ENCODE measurements around the gene NSRP1. TPM values are rescaled to one million over a fixed set of nuclear protein-coding genes. Genes with fewer than 3 reads are reported as not detected.
"Not testable (repeated sequence)": the region's sequence is repeated elsewhere in the genome, so short reads cannot be mapped to it uniquely, and the experiment has no call there.

The NSRP1 gene
- total RNA-seq, 2 donors from 2014 or later = 28.5 to 35.6 TPM

GRCh38 chr17:30197416-30197815, 80.8 kb downstream of the NSRP1 start:
- H3K36me3 Mint-ChIP-seq (ENCODE audit: low read depth) = no peaks in the 10 kb centered on the region
- H3K4me3 Mint-ChIP-seq = no peak overlapping the region
- Histone ChIP-seq H3K36me3 (ENCODE audit: control insufficient read depth, insufficient read depth, low read length) (no peaks in the 10 kb centered on the region), H3K27ac (ENCODE audit: low read depth, low read length) (no peak overlapping the region), H3K4me3 (ENCODE audit: low read length) (no peak overlapping the region), H3K9me3 (ENCODE audit: control insufficient read depth, low read length) (no peaks in the 10 kb centered on the region), H3K27me3 (ENCODE audit: control insufficient read depth, insufficient read depth, low read length, poor library complexity, severe bottlenecking) (no peaks in the 10 kb centered on the region), H3K4me1 (ENCODE audit: control insufficient read depth, insufficient read depth, low read length) (no peaks in the 10 kb centered on the region), H3K9ac (ENCODE audit: extremely low read depth, low read length, poor library complexity, severe bottlenecking) (no peak overlapping the region)
- H3K4me1 Mint-ChIP-seq = no peaks in the 10 kb centered on the region
- TF ChIP-seq, protein P1, sequence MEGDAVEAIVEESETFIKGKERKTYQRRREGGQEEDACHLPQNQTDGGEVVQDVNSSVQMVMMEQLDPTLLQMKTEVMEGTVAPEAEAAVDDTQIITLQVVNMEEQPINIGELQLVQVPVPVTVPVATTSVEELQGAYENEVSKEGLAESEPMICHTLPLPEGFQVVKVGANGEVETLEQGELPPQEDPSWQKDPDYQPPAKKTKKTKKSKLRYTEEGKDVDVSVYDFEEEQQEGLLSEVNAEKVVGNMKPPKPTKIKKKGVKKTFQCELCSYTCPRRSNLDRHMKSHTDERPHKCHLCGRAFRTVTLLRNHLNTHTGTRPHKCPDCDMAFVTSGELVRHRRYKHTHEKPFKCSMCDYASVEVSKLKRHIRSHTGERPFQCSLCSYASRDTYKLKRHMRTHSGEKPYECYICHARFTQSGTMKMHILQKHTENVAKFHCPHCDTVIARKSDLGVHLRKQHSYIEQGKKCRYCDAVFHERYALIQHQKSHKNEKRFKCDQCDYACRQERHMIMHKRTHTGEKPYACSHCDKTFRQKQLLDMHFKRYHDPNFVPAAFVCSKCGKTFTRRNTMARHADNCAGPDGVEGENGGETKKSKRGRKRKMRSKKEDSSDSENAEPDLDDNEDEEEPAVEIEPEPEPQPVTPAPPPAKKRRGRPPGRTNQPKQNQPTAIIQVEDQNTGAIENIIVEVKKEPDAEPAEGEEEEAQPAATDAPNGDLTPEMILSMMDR (conservative IDR thresholded peaks at IDR 0.05) = no peak
- H3K27ac Mint-ChIP-seq = no peak overlapping the region
- H3K9me3 Mint-ChIP-seq = no peaks in the 10 kb centered on the region
- H3K27me3 Mint-ChIP-seq (ENCODE audit: insufficient read depth) = no peaks in the 10 kb centered on the region
- WGBS, 2 experiments (ENCODE audit: insufficient coverage in 1 of 2, insufficient read length in 1 of 2) = 94 to 96% methylated on average over 3 to 4 of the region's 4 CpGs
- no peak for DNase-seq

DNA sequence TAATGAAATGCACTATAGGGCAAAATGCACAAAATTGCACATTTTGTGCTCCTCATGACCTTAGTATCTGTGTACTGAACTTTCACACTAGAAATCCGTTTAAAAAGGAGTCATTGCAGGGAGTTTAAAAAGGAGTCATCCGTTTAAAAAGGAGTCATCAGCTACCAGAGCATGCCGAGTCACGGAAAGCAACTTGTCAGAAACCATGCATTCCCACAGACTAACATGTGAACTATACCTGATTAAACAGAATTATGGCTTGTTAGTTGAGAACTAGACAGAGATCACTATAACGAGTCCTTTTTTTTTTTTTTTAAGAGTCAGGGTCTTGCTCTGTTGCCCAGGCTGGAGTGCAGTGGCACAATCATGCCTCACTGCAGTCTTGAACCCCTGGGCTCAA, 83.0 kb downstream of the NSRP1 start:
- Histone ChIP-seq H3K9me3 (ENCODE audit: control insufficient read depth, low read length) (no peaks in the 10 kb centered on the region), H3K4me3 (ENCODE audit: low read length) (no peak overlapping the region), H3K36me3 (ENCODE audit: control insufficient read depth, insufficient read depth, low read length) (no peaks in the 10 kb centered on the region), H3K4me1 (ENCODE audit: control insufficient read depth, insufficient read depth, low read length) (no peaks in the 10 kb centered on the region), H3K27ac (ENCODE audit: low read depth, low read length) (no peak overlapping the region), H3K9ac (ENCODE audit: extremely low read depth, low read length, poor library complexity, severe bottlenecking) (no peak overlapping the region), H3K27me3 (ENCODE audit: control insufficient read depth, insufficient read depth, low read length, poor library complexity, severe bottlenecking) (no peaks in the 10 kb centered on the region)
- Mint-ChIP-seq H3K4me1 (no peaks in the 10 kb centered on the region), H3K36me3 (ENCODE audit: low read depth) (no peaks in the 10 kb centered on the region), H3K4me3 (no peak overlapping the region), H3K27ac (no peak overlapping the region), H3K27me3 (ENCODE audit: insufficient read depth) (no peaks in the 10 kb centered on the region), H3K9me3 (no peaks in the 10 kb centered on the region)
- TF ChIP-seq, protein P1 (conservative IDR thresholded peaks at IDR 0.05) = no peak
- 85 to 95% methylated on average over 3 to 5 of the region's 5 CpGs for WGBS, 2 experiments (ENCODE audit: insufficient coverage in 1 of 2, insufficient read length in 1 of 2)
- DNase-seq = no peak

DNA sequence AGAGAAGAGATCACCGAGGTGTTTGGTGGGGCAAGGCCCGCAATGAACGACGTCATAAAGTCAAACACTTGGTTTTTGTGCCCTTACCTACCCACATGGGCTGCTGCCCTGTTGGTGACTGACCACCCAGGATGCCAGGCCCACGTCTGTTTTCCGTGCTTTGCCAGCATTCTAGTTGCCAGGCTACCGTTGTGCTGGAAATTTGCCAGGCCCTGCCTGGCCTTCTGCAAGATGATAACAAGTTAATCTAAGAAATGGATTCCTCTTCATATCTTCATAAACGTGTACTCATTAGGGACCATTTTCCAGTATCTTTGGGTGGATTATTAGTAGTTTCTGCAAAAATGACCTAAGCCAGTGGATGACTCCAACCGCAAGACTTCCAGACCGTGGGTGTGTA, 83.5 kb downstream of the NSRP1 start:
- no peak overlapping the region for H3K4me3 Mint-ChIP-seq
- H3K27ac Mint-ChIP-seq = no peak overlapping the region
- H3K9ac ChIP-seq (ENCODE audit: extremely low read depth, low read length, poor library complexity, severe bottlenecking) = no peak overlapping the region
- H3K9me3 Mint-ChIP-seq = no peaks in the 10 kb centered on the region
- TF ChIP-seq, protein P1 (conservative IDR thresholded peaks at IDR 0.05) = no peak
- H3K4me3 ChIP-seq (ENCODE audit: low read length) = no peak overlapping the region
- no peaks in the 10 kb centered on the region for H3K36me3 ChIP-seq (ENCODE audit: control insufficient read depth, insufficient read depth, low read length)
- no peaks in the 10 kb centered on the region for H3K27me3 Mint-ChIP-seq (ENCODE audit: insufficient read depth)
- H3K4me1 Mint-ChIP-seq = no peaks in the 10 kb centered on the region
- H3K27ac ChIP-seq (ENCODE audit: low read depth, low read length) = no peak overlapping the region
- no peaks in the 10 kb centered on the region for H3K36me3 Mint-ChIP-seq (ENCODE audit: low read depth)
- no peaks in the 10 kb centered on the region for H3K4me1 ChIP-seq (ENCODE audit: control insufficient read depth, insufficient read depth, low read length)
- no peaks in the 10 kb centered on the region for H3K9me3 ChIP-seq (ENCODE audit: control insufficient read depth, low read length)
- WGBS, 2 experiments (ENCODE audit: insufficient coverage in 1 of 2, insufficient read length in 1 of 2) = 88 to 96% methylated on average over 4 to 10 of the region's 10 CpGs
- no peak for DNase-seq
- H3K27me3 ChIP-seq (ENCODE audit: control insufficient read depth, insufficient read depth, low read length, poor library complexity, severe bottlenecking) = no peaks in the 10 kb centered on the region

- H3K27ac ChIP-seq (ENCODE audit: low read depth, low read length); H3K36me3 Mint-ChIP-seq (ENCODE audit: low read depth); H3K27me3 ChIP-seq (ENCODE audit: control insufficient read depth, insufficient read depth, low read length, poor library complexity, severe bottlenecking); H3K4me3 ChIP-seq (ENCODE audit: low read length); H3K9ac ChIP-seq (ENCODE audit: extremely low read depth, low read length, poor library complexity, severe bottlenecking); H3K9me3 ChIP-seq (ENCODE audit: control insufficient read depth, low read length); H3K4me1 ChIP-seq (ENCODE audit: control insufficient read depth, insufficient read depth, low read length); H3K4me1 Mint-ChIP-seq; H3K27ac Mint-ChIP-seq; H3K4me3 Mint-ChIP-seq; H3K36me3 ChIP-seq (ENCODE audit: control insufficient read depth, insufficient read depth, low read length); H3K27me3 Mint-ChIP-seq (ENCODE audit: insufficient read depth); DNase-seq; H3K9me3 Mint-ChIP-seq: not testable (repeated sequence)
- WGBS, 2 experiments (ENCODE audit: insufficient coverage in 1 of 2, insufficient read length in 1 of 2) = 85 to 90% methylated on average over 8 to 9 of the region's 9 CpGs
Measured at GRCh38 chr17:30200656-30201055, 84.0 kb downstream of the NSRP1 start.

Measured in endodermal cell (in vitro differentiated cells).